ENCODE measurements around the gene ERBB4.

ERBB4 gene

GRCh38 chr2:212289301-212289700, 249.3 kb downstream of the ERBB4 start:
- no peak for DNase-seq (ENCODE audit: low read depth)
- TF ChIP-seq CTCF (conservative IDR thresholded peaks at IDR 0.05; ENCODE audit: low read length), result no peak
- H3K4me3 ChIP-seq (ENCODE audit: low read length), result no peak overlapping the region

- no peak for TF ChIP-seq CTCF (conservative IDR thresholded peaks at IDR 0.05; ENCODE audit: low read length)
- H3K4me3 ChIP-seq (ENCODE audit: low read length), result no peak overlapping the region
- DNase-seq (ENCODE audit: low read depth), result no peak
Observed at GRCh38 chr2:212288308-212288707, 250.3 kb downstream of the ERBB4 start.

DNA sequence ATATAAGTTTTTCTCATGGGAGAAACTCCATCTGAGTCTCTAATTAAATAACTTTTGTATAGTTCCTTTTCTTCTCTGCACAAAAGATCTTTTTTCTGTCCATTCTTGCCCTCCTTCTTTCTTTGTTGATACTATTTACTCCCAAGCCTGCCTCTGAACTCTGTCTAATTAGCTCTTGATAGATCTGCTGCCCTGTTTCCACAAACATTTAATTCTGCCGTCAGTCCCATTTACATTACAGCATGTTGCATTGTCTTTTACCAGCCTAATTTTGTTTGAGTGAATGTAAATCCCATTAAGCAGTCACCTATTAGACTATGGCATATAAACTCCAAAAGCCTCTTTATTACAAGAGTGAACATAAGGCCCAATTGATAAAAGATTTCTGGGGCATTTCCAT, 254.4 kb downstream of the ERBB4 start:
- DNase-seq (ENCODE audit: low read depth), result no peak
- no peak for TF ChIP-seq CTCF (conservative IDR thresholded peaks at IDR 0.05; ENCODE audit: low read length)
- H3K4me3 ChIP-seq (ENCODE audit: low read length), result no peak overlapping the region

GRCh38 chr2:212282671-212283261, 255.8 kb downstream of the ERBB4 start:
- TF ChIP-seq CTCF (conservative IDR thresholded peaks at IDR 0.05; ENCODE audit: low read length), result no peak
- DNase-seq (ENCODE audit: low read depth), result no peak
- H3K4me3 ChIP-seq (ENCODE audit: low read length), result no peak overlapping the region

DNA sequence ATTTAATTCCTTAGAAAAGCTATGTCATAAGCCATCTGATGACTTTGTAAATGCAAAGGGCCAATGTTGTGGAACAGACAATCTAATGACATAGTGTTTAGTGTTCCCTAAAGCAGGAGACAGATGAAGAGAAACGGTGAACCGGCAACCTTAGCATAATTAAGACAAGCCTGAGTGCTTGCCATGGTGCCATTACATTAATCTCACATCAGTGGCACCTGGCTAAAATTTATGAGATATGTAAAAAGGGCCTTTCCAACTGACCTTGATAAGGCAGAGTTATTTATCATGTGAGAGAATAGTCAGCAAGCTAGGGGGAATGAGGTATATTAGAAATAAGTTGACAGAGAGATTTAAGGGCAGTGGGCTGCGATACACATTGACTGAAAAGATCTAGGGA, 261.8 kb downstream of the ERBB4 start:
- TF ChIP-seq CTCF (conservative IDR thresholded peaks at IDR 0.05; ENCODE audit: low read length), result no peak
- no peak for DNase-seq (ENCODE audit: low read depth)
- no peak overlapping the region for H3K4me3 ChIP-seq (ENCODE audit: low read length)

GRCh38 chr2:212274215-212274614, 264.4 kb downstream of the ERBB4 start:
- no peak for TF ChIP-seq CTCF (conservative IDR thresholded peaks at IDR 0.05; ENCODE audit: low read length)
- H3K4me3 ChIP-seq (ENCODE audit: low read length), result no peak overlapping the region
- DNase-seq (ENCODE audit: low read depth), result no peak

- no peak for TF ChIP-seq CTCF (conservative IDR thresholded peaks at IDR 0.05; ENCODE audit: low read length)
- no peak for DNase-seq (ENCODE audit: low read depth)
- no peak overlapping the region for H3K4me3 ChIP-seq (ENCODE audit: low read length)
Observed at GRCh38 chr2:212271583-212271982, 267.0 kb downstream of the ERBB4 start.
